HG03045 (cell line): ENCODE results near the gene HSPB6.

Experiments used
- ATAC-seq: cut with Tn5 transposase; IDR thresholded peaks from one replicate; pipeline ENCODE4 v1.9.1; 2021; ENCODE audit warnings: mild to moderate bottlenecking, moderate library complexity; ENCODE audit not compliant: unreplicated experiment

HSPB6 gene

DNA sequence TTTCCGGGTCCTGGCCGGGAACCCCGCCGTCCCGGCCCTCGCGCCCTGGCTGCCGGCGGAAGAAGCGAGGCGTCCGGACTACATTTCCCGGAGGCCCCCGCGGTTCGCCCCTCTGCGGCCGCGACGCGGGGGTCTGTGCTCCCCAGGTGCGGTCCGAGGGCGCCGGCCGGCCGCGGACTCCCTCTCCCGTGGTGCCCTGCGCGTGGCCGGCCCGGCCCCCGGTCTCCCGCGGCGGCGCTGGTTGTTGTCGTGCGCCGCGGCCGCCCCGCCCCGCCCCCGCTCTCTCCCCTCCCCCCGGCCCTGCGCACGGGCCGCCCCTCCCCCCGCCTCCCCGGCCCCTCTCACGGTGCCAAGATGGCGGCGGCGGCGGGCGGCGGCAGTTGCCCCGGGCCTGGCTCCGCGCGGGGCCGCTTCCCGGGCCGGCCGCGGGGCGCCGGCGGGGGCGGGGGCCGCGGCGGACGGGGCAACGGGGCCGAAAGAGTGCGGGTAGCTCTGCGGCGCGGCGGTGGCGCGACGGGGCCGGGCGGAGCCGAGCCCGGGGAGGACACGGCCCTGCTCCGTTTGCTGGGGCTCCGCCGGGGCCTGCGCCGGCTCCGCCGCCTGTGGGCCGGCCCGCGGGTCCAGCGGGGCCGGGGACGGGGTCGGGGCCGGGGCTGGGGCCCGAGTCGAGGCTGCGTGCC, 39.0 kb downstream of the HSPB6 start, which contains the start of gene KMT2B:
Gene KMT2B, plus strand, starts transcription at position 339 of the 680 bp plus-strand sequence. Its CDS starts 16 bp downstream, at position 355.
- peak; percentile 49 for ATAC-seq

DNA sequence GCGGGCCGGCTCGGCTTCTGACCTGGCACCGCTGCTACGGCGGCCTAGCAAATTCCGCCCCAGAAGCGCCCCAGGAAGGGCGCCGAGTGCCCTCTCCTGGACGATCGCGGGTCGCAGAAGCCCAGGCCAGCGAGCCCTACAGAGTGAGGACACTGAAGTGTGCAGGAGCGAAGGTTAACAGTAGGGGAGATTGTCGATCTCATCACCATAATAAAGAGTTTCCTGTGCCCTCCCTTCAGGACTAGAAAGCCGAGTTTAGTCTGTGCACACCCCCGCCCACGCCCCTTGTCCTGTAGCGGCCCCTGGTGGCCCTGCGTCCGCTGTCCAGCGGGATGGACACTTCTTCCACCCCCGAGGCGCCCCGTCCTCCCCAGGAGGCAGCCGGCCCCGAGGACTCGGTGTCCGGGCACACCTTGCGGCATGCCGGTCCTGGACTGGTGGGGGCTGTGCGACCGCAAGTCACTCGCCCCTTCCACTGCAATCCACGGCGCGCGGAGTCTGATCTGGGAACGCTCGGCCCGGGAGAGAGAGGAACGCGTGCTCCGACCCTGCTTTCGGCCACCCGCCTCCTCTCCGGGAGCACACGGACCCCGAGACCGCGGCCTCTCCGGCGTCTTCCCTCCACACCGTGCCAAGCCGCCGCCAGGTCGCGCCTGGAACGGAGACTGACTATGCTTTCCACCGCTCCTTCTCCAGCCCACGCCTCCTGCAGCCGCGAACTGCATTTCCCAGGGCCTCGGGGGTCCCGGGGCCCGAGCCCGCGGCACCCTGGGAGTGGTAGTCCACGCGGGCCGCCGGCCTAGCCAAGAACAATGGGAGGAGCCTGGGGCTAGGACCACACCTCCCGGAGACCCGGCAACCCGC, 39.8 kb downstream of the HSPB6 start:
- peak; percentile 58 for ATAC-seq

DNA sequence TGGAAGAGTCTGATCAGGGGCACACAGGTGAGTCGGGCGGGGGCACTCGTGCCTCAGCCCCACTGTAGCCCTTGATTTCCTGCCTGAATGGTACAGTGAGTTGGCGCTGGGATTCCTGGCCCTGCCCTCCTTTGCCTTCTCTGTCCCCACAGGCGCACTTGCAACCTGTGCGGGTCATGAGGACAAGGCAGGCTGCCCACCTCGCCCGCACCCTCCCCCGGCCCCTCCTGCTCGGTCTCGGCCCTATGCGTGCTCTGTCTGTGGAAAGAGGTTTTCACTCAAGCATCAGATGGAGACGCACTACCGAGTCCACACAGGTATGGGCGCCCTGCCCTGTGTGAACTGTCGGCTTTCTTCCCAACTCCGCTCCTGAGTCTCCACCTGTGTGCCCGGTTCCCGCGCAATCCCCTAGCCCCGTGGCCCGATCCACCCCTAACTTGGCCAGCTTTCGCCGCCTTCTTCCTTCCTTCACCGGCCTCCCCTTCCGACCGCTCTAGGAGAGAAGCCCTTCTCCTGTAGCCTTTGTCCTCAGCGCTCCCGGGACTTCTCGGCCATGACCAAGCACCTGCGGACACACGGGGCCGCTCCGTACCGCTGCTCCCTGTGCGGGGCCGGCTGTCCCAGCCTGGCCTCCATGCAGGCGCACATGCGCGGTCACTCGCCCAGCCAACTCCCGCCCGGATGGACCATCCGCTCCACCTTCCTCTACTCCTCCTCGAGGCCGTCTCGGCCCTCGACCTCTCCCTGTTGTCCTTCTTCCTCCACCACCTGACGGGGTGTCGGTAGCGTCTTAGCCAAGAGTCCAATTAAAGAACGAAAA, 40.6 kb downstream of the HSPB6 start:
- no peak for ATAC-seq

DNA sequence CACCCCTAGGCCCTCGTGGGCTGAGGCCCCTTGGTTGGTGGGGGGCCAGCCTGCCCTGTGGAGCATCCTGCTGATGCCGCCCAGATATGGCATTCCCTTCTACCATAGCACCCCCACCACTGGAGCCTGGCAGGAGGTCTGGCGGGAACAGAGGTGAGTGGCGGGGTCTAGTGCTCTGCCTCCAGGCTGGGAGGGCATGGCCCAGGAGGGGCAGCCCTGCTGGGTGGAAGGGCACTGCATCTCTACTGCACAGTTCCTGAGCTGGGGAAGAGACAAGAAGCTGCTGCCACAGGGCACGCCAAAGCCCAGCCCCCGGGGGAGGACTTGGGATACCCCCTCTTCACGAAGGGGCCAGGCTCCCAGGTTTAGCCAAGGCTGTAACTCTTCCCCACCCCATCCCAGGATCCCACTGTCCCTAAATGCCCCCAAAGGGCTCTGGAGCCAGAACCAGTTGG, 41.4 kb downstream of the HSPB6 start:
- ATAC-seq: no peak

DNA sequence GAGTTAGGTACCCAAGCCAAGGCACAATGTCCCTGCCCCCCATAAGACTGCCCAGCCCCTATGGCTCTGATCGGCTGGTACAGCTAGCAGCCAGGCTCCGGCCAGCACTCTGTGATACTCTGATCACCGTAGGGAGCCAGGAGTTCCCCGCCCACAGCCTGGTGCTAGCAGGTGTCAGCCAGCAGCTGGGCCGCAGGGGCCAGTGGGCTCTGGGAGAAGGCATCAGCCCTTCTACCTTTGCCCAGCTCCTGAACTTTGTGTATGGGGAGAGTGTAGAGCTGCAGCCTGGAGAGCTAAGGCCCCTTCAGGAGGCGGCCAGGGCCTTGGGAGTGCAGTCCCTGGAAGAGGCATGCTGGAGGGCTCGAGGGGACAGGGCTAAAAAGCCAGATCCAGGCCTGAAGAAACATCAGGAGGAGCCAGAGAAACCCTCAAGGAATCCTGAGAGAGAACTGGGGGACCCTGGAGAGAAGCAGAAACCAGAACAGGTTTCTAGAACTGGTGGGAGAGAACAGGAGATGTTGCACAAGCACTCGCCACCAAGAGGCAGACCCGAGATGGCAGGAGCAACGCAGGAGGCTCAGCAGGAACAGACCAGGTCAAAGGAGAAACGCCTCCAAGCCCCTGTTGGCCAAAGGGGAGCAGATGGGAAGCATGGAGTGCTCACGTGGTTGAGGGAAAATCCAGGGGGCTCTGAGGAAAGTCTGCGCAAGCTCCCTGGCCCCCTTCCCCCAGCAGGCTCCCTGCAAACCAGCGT, 42.1 kb downstream of the HSPB6 start:
- ATAC-seq: no peak

DNA sequence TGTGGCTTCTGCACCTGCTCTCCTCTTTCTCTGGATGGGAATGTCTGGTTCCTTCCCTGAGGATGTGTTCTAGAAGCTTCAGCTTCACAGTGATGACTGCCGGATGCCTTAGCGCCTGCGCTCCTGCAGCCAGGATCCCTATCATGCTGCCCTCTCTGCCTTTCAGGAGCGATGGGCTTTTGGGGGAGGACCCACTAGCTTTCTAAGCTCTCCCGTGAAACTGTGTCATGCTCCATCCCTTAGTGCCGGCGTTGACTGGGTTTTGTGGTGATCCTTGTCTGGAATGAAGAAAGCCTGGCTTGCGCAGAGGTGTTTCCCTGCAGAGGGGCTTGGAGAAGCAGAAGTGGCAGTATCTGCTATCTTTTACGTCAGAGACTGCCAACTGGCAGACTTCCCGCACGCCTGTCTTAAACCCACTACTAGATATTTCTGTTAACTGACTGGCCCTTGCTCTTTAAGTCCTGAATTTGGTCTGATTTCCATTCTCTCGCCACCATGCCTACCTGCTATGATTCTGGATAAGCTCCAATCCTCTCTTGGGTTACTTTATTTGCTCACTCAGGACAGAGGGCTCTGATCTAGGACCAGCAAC, 42.8 kb downstream of the HSPB6 start:
- ATAC-seq: no peak

DNA sequence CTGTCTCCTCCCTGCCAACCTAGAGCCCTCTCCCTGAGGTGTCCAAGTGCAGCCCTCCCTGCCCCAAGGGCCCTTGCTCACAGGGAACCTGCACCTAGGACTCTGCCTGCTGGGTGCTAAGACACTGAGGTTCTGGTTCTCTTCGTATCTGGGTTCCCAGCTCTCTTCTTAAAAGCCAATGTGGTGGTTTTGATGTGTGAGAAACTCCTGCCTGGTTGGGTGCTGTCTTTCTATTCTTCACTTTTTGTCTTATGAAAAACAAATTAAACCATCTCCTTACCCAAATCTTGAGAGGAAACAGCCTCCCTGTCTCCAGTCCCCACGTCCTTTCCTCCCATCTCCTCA, 43.4 kb downstream of the HSPB6 start:
- ATAC-seq: no peak

DNA sequence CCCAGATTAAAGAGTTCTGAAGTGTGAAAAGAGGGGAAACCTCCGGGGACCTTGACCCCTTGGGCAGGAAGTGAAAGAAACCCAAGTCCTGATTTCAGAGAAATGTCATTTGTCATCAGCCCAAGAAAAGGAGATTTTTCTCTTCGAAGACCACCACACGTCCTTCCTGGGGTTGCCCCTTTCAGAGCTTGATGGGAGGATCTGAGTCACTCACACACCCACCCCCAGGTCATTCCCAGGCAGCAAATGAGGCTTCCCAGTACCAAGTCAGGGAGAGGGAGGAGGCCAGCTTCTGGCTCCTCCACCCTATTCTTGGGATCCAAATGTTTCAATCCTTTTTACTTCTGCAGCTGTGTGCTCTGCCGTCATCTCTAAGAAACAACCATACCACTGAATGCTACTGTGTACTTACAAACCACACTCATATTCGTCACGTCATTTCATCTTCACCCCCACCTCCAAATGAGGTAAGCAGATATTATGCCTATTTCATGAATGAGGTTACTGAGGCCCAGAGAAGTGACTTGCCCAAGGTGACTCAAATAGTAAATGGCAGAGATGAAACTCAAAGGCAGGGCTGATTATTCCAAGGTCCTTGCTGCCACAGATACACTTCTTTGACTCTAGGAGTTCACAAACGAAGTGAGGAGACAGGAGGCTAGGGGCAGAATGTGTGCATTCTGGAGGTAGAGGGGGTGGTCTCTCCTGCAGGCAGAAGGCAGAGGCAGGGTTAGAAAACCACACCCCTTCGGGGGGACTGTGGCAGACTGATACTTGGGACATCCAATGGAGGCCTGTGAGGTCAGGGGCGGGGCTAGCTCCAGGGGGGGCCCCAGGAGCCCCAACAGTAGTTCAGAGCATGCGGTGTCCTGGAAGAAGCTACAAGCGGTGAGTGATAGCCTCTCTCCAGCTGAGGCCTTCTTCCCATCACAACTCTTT, 44.0 kb downstream of the HSPB6 start:
- no peak for ATAC-seq

DNA sequence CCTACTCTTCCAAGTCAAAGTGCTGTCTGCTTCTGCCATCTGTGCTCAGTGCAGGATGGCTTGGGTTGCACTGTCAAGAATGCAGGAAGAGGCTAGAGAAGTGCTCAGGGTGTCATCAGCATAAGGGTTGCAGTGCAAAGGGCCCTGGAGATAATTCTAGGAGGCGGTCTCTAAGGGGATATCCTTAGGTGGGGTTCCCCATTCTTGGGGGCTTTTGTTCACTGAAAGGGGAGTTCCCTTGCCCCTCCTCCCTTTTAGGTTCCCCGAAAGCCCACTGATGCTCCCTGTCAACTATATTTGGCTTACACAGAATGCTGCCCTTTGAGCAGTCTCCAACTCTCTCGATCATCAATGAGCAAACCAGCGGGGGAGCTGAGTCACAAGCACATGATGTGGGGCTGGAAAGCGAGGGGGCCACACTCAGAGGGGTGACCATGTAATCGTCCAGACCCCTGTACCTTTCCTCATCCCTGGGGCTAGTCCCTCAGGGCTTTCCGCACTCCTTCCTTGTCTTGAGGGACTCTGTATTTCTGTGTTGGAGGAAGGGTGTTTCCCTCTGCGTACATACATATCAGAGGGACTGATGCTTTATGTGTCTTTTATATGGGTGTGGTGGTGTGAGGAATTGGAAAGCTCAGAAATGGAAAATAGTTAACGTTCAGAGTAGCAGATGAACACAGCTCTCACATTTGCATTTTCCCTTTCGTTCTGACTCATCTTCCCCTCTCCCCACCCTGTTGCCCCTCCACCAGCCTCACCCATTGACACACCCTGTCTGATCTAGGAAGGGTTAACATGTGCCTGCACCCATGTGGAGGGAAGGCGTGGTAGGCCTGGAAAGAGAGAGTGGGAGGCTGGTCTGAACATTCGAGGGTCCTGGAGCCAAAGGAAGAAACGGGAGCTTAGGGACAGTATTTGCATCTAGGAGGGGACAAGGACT, 45.8 kb downstream of the HSPB6 start:
- ATAC-seq: no peak

DNA sequence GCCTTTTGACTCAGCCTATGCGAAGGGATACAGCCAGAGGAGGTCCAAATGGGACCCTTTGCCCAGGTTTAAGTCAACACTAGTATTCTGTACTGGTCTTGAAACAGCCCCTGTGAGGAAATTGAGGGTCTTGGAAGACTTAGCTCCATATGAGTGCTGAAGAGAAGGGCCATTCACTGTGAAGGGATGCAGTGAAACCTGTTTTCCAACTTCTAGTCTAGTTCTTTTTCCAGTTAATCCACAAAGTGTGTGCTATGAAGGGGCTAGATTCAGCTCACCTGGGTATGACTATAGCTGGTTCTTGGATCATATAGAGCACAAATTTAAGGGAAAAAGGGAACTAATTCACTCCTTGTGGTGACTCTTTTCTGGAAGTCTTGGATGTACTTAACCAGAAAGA, 48.4 kb downstream of the HSPB6 start:
- no peak for ATAC-seq
